ENCODE data around the gene TNPO1.

TNPO1 gene

GRCh38 chr5:72850113-72850512, 33.7 kb downstream of the TNPO1 start:
- Histone ChIP-seq H2AK5ac (ENCODE audit: low read length) (no peak overlapping the region), H3K79me1 (ENCODE audit: low read length) (peaks cover 7% of the 10 kb centered on the region), H4K8ac (ENCODE audit: low read depth, low read length) (no peak overlapping the region), H3K23ac (ENCODE audit: low read length) (no peak overlapping the region), H3K4me2 (ENCODE audit: low read length) (peak overlapping the region; percentile 37), H2BK5ac (ENCODE audit: low read depth, low read length, poor library complexity) (no peak overlapping the region), H2AFZ (ENCODE audit: insufficient read depth, low read length, poor library complexity) (no peak overlapping the region), H3K27me3 (ENCODE audit: insufficient read depth, low read length) (no peaks in the 10 kb centered on the region), H4K12ac (ENCODE audit: low read depth, low read length) (no peak overlapping the region), H2BK120ac (ENCODE audit: insufficient read depth, low read length, poor library complexity) (no peak overlapping the region), H3K27ac (ENCODE audit: low read depth, low read length) (no peak overlapping the region), H2BK12ac (ENCODE audit: low read length) (no peak overlapping the region), H3K14ac (ENCODE audit: low read length) (no peak overlapping the region), H3K4me3 (ENCODE audit: low read depth, low read length) (no peak overlapping the region), H4K91ac (ENCODE audit: low read depth, low read length) (no peak overlapping the region), H3K4me1 (ENCODE audit: control insufficient read depth in 1 of 2, insufficient read depth in 2 of 2, low read length in 2 of 2) (no peaks in the 10 kb centered on the region), H3K9me3 (ENCODE audit: insufficient read depth, low read depth, low read length) (peaks cover 2% of the 10 kb centered on the region), H3K18ac (ENCODE audit: low read length) (no peak overlapping the region), H3K36me3 (ENCODE audit: control insufficient read depth in 1 of 2, insufficient read depth in 2 of 2, low read length in 2 of 2) (peaks cover 9% of the 10 kb centered on the region in 2 experiments), H3K79me2 (ENCODE audit: control insufficient read depth, insufficient read depth, low read length, poor library complexity) (peaks cover 16% of the 10 kb centered on the region), H3K9ac (ENCODE audit: low read length) (no peak overlapping the region), H3K4ac (ENCODE audit: low read depth, low read length) (no peak overlapping the region)
- DNase-seq = no peak
- WGBS (ENCODE audit: extremely low coverage, insufficient coverage, insufficient read length) = no CpG with 5 or more reads among the region's 2 CpGs

DNA sequence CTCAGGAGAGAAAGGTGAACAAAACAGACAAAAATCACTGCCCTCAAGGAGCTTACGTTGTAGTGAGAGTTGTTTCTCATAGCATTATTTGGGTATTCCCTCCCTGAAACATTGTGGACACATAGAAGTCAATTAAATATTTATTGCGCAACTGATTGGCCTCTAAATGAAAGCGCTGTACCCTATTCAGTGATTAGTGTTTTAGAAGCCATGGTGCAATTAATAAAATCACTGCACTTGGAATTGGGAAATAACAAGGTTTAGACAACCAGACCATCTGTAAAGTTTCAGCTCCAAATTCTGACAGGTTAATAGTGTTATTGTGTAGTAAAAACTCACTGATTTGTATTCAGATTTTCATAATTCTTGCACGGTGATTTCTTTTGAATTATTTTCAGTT, 35.9 kb downstream of the TNPO1 start:
- H3K4ac ChIP-seq (ENCODE audit: low read depth, low read length) = peak overlapping the region; percentile 46
- no peak overlapping the region for H4K8ac ChIP-seq (ENCODE audit: low read depth, low read length)
- no peak overlapping the region for H3K23ac ChIP-seq (ENCODE audit: low read length)
- no peak overlapping the region for H4K91ac ChIP-seq (ENCODE audit: low read depth, low read length)
- no peak overlapping the region for H3K14ac ChIP-seq (ENCODE audit: low read length)
- no peak overlapping the region for H3K9ac ChIP-seq (ENCODE audit: low read length)
- H3K4me1 ChIP-seq (ENCODE audit: control insufficient read depth in 1 of 2, insufficient read depth in 2 of 2, low read length in 2 of 2) = no peaks in the 10 kb centered on the region
- DNase-seq = no peak
- no peak overlapping the region for H4K12ac ChIP-seq (ENCODE audit: low read depth, low read length)
- peaks cover 16% of the 10 kb centered on the region for H3K79me2 ChIP-seq (ENCODE audit: control insufficient read depth, insufficient read depth, low read length, poor library complexity)
- no peak overlapping the region for H2BK120ac ChIP-seq (ENCODE audit: insufficient read depth, low read length, poor library complexity)
- no peak overlapping the region for H2BK5ac ChIP-seq (ENCODE audit: low read depth, low read length, poor library complexity)
- no peak overlapping the region for H3K18ac ChIP-seq (ENCODE audit: low read length)
- H3K79me1 ChIP-seq (ENCODE audit: low read length) = peaks cover 7% of the 10 kb centered on the region
- no peak overlapping the region for H3K27ac ChIP-seq (ENCODE audit: low read depth, low read length)
- no peak overlapping the region for H2AFZ ChIP-seq (ENCODE audit: insufficient read depth, low read length, poor library complexity)
- peaks cover 16 to 17% of the 10 kb centered on the region in 2 experiments for H3K36me3 ChIP-seq (ENCODE audit: control insufficient read depth in 1 of 2, insufficient read depth in 2 of 2, low read length in 2 of 2)
- no CpG with 5 or more reads among the region's 4 CpGs for WGBS (ENCODE audit: extremely low coverage, insufficient coverage, insufficient read length)
- H3K4me3 ChIP-seq (ENCODE audit: low read depth, low read length) = no peak overlapping the region
- H3K27me3 ChIP-seq (ENCODE audit: insufficient read depth, low read length) = no peaks in the 10 kb centered on the region
- H3K4me2 ChIP-seq (ENCODE audit: low read length) = no peak overlapping the region
- H2AK5ac ChIP-seq (ENCODE audit: low read length) = no peak overlapping the region
- peaks cover 2% of the 10 kb centered on the region for H3K9me3 ChIP-seq (ENCODE audit: insufficient read depth, low read depth, low read length)
- H2BK12ac ChIP-seq (ENCODE audit: low read length) = no peak overlapping the region

- H2BK5ac ChIP-seq (ENCODE audit: low read depth, low read length, poor library complexity) = no peak overlapping the region
- peaks cover 2% of the 10 kb centered on the region for H3K9me3 ChIP-seq (ENCODE audit: insufficient read depth, low read depth, low read length)
- no peak overlapping the region for H3K27ac ChIP-seq (ENCODE audit: low read depth, low read length)
- H3K4me2 ChIP-seq (ENCODE audit: low read length) = no peak overlapping the region
- H2BK120ac ChIP-seq (ENCODE audit: insufficient read depth, low read length, poor library complexity) = no peak overlapping the region
- peaks cover 7% of the 10 kb centered on the region for H3K79me2 ChIP-seq (ENCODE audit: control insufficient read depth, insufficient read depth, low read length, poor library complexity)
- H3K27me3 ChIP-seq (ENCODE audit: insufficient read depth, low read length) = no peaks in the 10 kb centered on the region
- H3K23ac ChIP-seq (ENCODE audit: low read length) = no peak overlapping the region
- H2AFZ ChIP-seq (ENCODE audit: insufficient read depth, low read length, poor library complexity) = no peak overlapping the region
- no peak overlapping the region for H2AK5ac ChIP-seq (ENCODE audit: low read length)
- no peak overlapping the region for H2BK12ac ChIP-seq (ENCODE audit: low read length)
- no peak overlapping the region for H3K18ac ChIP-seq (ENCODE audit: low read length)
- H3K9ac ChIP-seq (ENCODE audit: low read length) = no peak overlapping the region
- H3K4me3 ChIP-seq (ENCODE audit: low read depth, low read length) = no peak overlapping the region
- peaks cover 18 to 24% of the 10 kb centered on the region in 2 experiments for H3K36me3 ChIP-seq (ENCODE audit: control insufficient read depth in 1 of 2, insufficient read depth in 2 of 2, low read length in 2 of 2)
- H4K8ac ChIP-seq (ENCODE audit: low read depth, low read length) = no peak overlapping the region
- no peak for DNase-seq
- H4K12ac ChIP-seq (ENCODE audit: low read depth, low read length) = no peak overlapping the region
- no CpG with 5 or more reads among the region's 3 CpGs for WGBS (ENCODE audit: extremely low coverage, insufficient coverage, insufficient read length)
- H3K4ac ChIP-seq (ENCODE audit: low read depth, low read length) = no peak overlapping the region
- no peaks in the 10 kb centered on the region for H3K4me1 ChIP-seq (ENCODE audit: control insufficient read depth in 1 of 2, insufficient read depth in 2 of 2, low read length in 2 of 2)
- H3K79me1 ChIP-seq (ENCODE audit: low read length) = no peaks in the 10 kb centered on the region
- H4K91ac ChIP-seq (ENCODE audit: low read depth, low read length) = no peak overlapping the region
- H3K14ac ChIP-seq (ENCODE audit: low read length) = no peak overlapping the region
Observed at GRCh38 chr5:72854419-72854818, 38.0 kb downstream of the TNPO1 start.

- no peak overlapping the region for H3K4me3 ChIP-seq (ENCODE audit: low read depth, low read length)
- H2BK12ac ChIP-seq (ENCODE audit: low read length) = no peak overlapping the region
- no peak overlapping the region for H3K14ac ChIP-seq (ENCODE audit: low read length)
- H3K36me3 ChIP-seq (ENCODE audit: control insufficient read depth in 1 of 2, insufficient read depth in 2 of 2, low read length in 2 of 2) = peaks cover 20 to 24% of the 10 kb centered on the region in 2 experiments
- no peak overlapping the region for H4K12ac ChIP-seq (ENCODE audit: low read depth, low read length)
- no peaks in the 10 kb centered on the region for H3K4me1 ChIP-seq (ENCODE audit: control insufficient read depth in 1 of 2, insufficient read depth in 2 of 2, low read length in 2 of 2)
- no peaks in the 10 kb centered on the region for H3K27me3 ChIP-seq (ENCODE audit: insufficient read depth, low read length)
- no peak overlapping the region for H3K18ac ChIP-seq (ENCODE audit: low read length)
- H4K91ac ChIP-seq (ENCODE audit: low read depth, low read length) = no peak overlapping the region
- H3K79me2 ChIP-seq (ENCODE audit: control insufficient read depth, insufficient read depth, low read length, poor library complexity) = peaks cover 5% of the 10 kb centered on the region
- H2AK5ac ChIP-seq (ENCODE audit: low read length) = no peak overlapping the region
- H3K9me3 ChIP-seq (ENCODE audit: insufficient read depth, low read depth, low read length) = peaks cover 2% of the 10 kb centered on the region
- no peaks in the 10 kb centered on the region for H3K79me1 ChIP-seq (ENCODE audit: low read length)
- H2AFZ ChIP-seq (ENCODE audit: insufficient read depth, low read length, poor library complexity) = no peak overlapping the region
- H2BK5ac ChIP-seq (ENCODE audit: low read depth, low read length, poor library complexity) = no peak overlapping the region
- no peak overlapping the region for H3K9ac ChIP-seq (ENCODE audit: low read length)
- no peak overlapping the region for H2BK120ac ChIP-seq (ENCODE audit: insufficient read depth, low read length, poor library complexity)
- no peak overlapping the region for H3K23ac ChIP-seq (ENCODE audit: low read length)
- H3K4me2 ChIP-seq (ENCODE audit: low read length) = no peak overlapping the region
- WGBS (ENCODE audit: extremely low coverage, insufficient coverage, insufficient read length) = no CpG with 5 or more reads among the region's 2 CpGs
- H3K27ac ChIP-seq (ENCODE audit: low read depth, low read length) = no peak overlapping the region
- DNase-seq = no peak
- no peak overlapping the region for H3K4ac ChIP-seq (ENCODE audit: low read depth, low read length)
- H4K8ac ChIP-seq (ENCODE audit: low read depth, low read length) = no peak overlapping the region
Observed at GRCh38 chr5:72855821-72856220, 39.4 kb downstream of the TNPO1 start.
